Stimulated activated CD8-positive, alpha-beta memory T cell treated with anti-CD3 and anti-CD28 coated beads, Interleukin-4, amount 100 ng/mL, for 24 hours (primary cell): ENCODE results near the gene EN1.

Experiments
- DNase-seq: peaks from one replicate; pipeline ENCODE4 v3.0.0-alpha.2; 2020; ENCODE audit warnings: low read depth

The EN1 gene

DNA sequence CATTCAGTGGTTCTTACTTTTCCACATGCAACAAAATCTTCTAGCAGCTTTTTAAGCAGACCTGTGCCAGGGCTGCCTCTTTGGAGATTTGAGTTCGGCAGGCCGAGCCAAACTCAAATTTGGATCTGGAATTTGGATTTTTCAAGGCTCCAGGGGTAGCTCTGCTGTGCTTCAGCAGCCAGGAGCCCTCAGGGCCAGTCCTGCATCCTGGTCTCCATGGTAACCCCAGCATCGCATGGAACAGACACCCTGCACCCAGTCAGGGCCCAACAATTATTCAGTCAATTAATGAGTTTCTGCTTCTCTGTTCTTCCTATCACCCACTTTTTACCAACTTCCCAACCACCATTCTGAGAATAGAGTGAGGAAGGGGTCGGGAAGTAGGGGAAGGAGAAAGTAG lies 30.0 kb downstream of the EN1 start:
- DNase-seq = no peak

DNA sequence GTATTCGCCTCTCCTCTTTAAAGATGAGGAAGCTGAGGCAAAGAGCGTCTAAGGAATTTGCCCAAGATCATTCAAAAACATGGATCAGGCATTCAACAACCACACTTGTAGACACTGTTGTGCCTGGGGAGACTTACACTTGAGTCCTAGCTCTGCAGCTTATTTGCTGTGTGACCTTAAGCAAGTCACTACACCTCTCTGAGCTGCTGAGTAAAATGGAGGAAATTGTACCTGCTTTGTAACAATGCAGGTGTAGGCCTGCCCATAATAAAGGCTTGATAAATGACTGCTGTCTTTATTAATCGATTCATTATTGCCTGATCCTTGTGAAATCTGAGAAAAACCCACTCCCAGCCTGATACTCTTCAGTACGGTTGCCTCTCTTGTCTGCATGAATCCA lies 30.8 kb downstream of the EN1 start:
- DNase-seq = no peak

DNA sequence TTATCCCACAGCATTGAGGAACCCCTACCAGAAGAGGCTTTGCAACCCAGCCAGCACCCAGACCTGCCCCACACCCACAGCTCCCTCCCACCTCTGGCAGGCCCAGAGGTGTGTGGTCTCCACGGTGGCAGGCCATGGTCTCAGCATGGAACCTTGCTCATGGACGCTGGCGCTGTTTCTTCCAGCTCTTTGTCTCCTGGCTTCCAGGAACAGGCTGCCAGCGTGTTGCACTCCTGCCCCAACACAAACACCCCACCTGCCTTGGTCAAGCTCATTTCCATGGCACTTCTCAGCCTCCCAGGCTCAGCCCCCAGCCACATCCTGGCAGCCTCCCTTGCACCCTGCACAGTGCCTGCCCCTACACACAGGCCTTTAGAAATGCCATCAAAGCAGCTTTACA lies 31.7 kb downstream of the EN1 start:
- no peak for DNase-seq

DNA sequence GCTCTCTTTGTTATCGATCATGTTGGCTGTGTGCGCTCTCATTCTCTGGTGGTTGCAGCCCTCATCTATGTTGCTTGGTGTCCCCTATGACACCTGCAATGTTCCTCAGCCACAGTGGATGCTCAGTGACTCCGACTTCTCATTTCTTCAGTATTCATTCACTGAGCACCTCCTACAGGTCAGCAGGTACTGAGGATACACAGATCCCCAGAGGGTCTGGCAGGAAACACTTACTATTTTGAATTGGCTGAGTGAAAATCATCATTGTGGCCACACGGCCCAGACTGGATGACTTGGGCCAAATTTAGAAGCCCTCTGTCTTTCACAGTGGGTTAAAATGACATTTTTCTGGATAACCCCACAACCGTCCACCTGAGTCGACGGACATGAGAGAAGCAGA lies 32.1 kb downstream of the EN1 start:
- DNase-seq = no peak

DNA sequence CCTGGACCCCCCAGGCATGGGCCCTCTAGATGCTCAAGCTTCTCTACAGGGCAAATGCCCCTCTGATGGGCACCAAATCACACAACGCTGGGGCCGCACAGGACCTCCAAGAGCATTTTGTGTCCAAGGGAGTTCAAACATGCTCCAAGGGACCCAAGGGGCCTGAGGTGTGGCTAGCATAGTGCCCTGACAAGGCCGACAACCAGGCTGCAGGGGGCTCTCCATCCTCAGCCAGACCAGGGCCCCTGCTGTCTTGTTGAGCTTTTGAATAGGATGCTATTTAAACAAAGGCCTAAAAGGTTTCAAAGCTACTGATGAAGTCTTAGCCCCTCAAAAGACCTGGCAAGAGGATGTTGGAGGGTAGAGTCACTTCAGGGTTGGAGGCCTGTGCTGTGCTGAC lies 33.1 kb downstream of the EN1 start:
- DNase-seq = no peak

DNA sequence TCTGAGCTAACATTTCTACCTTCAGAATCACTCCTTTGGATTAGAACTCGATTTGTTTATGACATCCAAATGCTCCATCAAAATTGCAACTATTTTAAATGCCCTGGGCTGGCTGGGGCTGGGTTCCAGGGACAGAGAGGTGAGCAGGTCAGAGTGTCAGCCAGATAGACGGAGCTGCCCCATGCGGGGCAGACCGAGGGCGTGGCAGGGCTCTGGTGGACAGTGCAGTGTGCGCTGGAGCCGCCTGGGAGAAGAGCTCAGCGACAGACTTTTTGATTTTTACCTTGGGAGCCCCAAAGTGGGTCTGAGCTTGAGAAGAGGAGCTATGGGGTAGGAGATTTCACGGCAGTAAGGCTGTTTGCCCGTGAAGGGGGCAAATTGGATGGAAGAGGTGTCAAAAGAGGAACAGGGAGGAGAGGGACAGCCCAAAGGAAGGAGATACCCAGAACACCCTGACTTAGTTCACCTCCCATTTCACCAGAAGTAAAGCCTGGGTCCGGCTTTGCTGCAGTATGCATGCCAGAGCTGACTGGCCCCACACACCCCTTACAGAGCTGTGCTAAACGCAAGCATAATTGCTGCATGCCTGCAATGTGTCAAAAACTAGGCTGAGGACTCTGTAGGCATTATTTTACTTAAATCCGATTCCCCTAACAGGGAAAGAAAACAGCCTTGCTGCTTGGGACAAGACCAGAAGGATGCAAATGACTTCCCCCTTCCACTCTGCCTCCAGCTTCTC lies 33.7 kb downstream of the EN1 start:
- no peak for DNase-seq

DNA sequence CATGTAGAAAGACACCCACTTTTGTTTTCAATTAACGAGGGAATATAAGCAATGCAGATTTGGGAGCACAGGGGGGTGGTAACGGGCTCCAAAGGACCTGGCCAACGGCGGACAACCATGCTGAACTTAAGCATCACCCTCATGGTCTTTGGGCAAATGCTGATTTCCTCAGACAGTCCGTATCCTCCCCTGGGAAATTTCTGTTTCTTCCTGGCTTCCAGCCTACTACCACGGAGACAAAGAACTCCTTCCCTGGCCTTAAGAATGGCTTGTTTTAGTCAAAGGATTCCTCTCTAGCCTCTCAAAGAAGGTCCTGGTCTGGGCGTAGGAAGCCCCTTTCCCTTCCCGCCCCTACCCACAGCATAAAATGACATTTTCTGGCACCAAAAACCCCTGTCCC lies 34.3 kb downstream of the EN1 start:
- no peak for DNase-seq

DNA sequence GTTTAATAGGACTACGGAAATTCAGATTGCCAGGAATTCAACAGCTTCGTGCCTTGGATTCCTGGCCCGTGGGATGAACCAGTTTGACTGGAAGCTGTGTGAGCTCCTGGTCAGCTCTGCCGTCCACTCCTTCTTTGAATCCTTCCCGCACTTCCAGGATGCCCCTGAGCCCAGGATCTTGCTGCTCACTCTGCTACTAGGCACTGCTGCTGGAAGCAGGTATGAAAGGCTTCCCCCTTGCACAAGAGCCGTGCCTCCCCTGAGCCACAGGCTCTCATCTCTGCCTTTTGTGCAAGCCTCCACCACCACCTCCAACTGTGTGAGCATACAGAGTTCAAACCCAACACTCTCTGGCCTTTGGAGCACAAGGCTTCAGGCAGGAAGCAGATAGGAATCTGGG lies 34.9 kb downstream of the EN1 start:
- no peak for DNase-seq

DNA sequence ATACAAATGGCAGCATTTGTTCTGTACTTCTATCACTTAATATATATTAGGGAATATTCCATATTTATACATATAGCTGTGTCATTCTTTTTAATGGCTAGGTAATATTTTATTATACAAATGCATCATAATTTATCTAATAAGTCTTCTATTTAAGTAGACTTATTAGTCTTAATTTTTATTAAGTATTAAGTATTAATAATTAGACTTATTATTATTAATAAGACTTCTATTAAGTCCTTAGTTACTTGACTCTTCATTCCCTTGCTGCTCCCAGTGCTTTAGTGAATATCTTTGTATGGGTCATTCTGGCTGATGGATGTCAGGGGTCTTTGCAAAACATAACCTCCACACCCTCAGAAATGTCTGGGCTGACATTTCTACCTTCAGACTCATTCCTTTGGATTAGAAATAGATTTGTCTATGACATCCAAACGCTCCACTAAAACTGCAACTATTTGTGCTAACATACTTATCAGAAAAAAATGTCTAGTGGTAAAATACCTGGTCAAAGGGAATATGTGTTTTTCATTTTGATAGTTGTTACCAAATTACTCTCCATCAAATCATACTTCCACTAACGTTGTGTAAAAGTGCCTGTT lies 35.8 kb downstream of the EN1 start:
- no peak for DNase-seq

DNA sequence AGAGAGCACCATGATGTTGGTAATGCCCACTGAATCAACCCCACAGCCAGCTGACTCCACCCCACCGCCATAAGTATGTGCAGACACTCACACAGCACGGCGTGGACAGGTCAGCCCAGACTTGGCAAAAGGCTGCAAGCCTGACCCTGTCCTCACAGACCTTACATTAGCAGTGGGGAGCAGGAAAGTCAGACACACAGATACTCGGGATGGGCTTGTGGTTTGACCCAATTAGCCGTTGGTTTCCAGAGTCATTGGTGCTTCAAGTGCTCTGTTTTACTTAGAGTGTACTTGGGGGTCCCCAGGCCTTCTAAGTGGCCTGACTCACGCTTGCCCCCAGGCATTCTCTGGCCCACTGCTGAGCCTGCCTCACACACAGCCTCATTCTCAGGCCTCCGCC lies 36.7 kb downstream of the EN1 start:
- DNase-seq = no peak

DNA sequence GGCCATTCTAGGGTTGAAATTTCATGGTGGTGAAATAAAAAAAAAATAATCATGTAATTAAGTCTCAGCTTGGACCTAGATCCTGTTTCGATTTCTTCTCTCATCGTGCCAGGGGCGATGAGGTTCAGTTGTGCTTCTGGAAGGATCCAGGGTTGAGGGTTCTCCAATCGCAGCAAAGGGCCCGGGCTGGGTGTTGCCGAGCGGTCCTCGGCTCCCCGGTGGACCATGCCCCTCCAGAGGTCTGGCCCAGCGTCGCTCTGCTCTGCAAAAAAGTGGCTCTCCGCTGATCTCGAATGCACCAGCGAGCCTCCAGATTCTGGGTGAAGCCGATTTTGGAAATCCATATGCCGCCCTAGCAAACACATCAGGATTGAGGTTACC lies 39.0 kb downstream of the EN1 start:
- DNase-seq = no peak

DNA sequence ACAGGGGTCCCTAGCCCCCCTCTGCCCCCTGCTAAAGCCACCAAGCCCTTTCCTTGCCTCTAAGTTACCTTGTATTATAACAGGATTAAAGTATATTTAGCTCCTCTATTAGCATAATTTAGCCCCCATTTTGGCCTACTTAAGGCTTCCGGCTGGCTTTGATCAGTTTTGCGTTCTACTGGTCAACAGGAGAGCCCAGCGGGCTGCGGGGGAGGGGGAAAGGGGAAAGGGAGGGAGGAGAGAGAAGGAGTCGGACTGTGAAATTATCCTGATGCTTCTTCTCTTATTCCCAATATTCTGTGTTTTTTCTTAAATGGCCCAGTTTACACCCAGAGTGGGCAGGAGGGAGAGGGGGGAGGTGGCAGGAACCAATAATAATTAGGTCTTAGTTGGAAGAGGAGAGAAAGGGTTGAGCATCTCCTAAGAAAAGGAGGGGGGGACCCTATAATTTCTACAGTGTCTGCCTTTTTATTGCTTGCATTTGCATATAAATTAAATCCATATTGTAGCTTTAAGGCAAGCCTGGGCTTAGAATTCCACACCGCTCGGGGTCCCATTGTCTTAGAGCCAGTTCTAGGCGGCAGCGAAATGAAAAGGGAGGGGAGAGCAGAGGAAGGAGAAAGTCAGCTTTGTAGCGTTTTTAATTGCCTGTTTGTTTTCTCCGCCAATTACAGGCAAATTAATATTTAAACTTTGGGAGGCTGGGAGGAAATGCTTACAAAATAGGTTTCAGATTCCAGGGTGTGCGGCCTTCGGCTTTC lies 39.6 kb downstream of the EN1 start:
- DNase-seq = no peak

DNA sequence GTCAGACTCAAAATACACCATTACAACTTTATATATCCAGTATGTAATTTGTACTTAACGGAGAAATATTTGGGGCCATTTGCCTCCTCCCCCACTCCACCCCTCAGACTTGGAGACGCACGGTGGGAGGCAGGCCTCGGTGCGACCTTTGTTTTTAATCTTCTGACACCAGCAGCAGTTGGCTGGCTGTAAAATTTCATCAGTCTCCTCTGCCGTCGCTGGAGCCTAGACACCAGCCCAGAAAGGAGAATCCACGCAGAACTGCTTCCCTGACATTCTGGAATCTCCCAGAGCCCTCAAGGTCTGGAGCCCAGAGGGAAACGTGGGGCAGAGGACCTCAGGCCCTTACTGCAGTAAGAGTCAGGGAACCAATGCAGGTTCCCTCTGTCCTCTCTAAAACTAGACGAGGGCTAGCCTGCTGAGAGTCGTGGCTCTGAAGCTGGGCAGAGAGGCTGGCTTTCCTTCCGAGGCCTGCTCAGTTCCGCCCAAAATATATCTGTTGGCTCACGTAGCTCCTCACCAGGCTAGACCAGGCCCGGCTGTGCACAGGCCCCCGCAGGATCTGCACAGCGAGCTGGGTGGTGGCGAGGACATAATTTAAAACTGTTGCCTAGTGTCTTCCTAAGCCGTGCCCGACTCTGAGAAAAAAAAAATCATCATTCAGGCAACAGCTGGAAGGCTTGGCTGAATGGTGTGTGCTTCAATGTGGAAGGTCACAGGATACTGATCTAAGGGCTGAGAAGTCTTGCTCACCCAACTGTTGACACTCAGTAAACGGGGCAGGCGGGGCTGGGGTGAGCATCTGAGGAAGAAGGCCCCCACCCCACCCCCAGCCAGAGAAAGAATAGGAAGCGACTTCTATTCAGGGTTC lies 40.4 kb downstream of the EN1 start:
- no peak for DNase-seq

DNA sequence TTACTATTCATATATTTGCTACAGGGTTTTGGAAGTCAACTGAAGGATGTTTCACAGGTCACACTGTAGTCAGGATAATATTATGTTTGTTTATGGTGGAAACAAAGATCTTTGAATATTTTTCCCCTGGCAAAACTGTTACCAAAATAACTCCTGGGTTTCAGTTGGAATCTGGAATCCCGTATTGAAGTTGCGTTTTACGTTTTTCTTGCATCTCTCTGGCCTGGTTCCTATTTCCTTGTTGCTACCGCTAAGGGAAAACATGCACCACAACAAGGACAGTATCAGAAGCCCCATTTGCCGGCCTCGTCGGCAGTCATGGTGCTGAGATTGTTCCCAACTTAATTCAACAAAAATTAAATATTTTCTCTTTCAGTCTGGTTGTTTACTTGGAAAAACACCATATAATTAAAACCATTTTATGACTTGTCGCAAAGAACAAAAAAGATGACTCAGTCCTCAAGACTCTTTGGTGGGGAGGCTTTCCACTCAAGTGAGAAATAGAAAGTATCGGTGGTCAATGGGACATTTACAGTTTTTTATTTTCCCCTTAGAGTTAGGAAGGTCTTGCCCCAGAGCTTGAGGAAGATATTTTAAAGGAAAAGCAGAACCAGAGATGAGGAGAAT lies 42.3 kb downstream of the EN1 start:
- no peak for DNase-seq

DNA sequence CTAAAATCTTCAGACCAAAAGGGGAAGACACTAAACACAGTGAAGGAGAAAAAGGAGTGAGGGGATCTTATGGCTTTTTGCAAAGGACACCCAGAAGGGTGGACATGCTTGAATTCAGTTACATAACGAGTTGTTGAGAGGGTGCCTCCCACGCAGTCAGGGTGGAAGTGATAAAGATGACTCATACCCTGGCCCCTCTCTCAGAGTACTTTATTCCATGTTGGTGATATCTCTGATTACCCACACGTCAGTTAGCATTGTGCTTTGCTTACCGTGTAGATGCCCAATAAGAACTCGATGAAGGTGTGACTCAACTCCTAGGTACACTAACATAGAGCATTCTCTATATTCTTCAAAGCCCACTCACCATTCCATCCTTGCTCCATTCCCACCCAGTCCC lies 44.4 kb downstream of the EN1 start:
- DNase-seq = no peak

DNA sequence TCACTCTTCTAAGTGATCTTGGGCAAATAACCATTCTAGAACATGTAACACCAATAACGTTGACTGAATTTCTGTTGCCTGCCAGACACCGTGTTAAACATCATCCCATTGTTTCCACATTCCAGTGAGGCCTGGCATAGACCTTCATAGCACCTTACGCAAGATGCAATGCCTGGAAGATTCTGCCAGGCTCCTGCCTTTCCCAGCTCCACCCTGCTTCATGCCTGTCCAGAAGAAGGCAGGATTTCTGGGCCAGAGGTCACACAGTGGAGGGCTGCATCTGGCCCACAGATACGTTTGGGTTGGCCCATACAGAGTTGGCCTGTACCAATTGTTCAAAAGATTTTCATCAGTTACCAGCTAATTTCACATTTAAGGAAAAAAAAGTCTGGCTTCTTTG lies 46.3 kb downstream of the EN1 start:
- DNase-seq = no peak

DNA sequence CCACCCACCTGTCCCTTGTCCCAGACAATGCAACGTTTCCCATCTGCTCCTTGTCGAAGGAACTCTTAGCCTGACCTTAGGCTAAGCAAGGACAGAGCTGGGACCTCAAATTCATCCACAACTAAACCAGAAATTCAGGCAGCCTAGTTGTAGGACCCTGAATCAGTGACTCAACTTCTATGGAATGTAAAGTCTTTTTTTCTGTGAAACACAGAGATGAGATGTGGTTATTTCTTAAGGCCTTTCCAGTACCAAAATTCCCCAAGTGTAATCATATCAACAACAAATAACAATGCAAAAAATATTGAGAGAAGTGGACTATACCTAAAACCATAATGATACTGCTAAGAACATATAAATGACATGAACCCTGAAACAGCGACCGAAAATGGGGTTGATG lies 46.7 kb downstream of the EN1 start:
- DNase-seq = no peak

DNA sequence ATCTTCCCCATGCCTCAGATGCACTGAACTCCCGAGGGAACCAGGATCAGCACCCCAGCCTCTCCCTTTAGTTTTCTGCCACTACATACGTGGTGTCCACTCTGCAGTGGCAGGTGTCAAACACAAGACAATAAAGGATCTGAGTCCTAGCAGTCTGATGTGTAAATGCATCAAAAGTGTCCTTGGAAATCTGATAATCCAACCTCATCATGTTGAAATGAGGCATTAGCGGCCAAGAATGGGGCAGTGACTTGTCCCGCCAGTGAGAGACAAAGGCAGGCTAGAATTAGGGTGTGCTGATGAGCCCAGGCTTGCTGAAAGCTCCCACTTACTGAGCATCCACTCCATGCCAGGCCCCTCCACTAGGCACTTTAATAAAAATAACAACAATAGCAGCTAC lies 52.9 kb downstream of the EN1 start:
- DNase-seq = no peak
